SK-N-SH (cell line): Measurements from ENCODE around the gene SENP8. TPM values are rescaled to one million over a fixed set of nuclear protein-coding genes. Genes with fewer than 3 reads are reported as not detected.

Experiments used
- CTCF ChIA-PET: fragments of 300-600, 350-600 bp; formaldehyde crosslinking; extraction: SDS; loops from one replicate; lab custom pipeline; 2021; lab: Yijun Ruan, JAX
- POLR2A ChIA-PET: fragments of 350-600 bp; sonication (Branson Sonifier 250); formaldehyde crosslinking; extraction: SDS; loops from one replicate; lab custom pipeline; 2020; ENCODE audit warnings: antibody characterized with exemption, inconsistent platforms; lab: Yijun Ruan, JAX
- DNase-seq: peaks from one replicate; pipeline ENCODE4 v3.0.0; 2012
- H2AFZ ChIP-seq: fragments of 200-600 bp; sonication (generic); 2 replicates; pipeline ENCODE4 v1.8.1; 2016; ENCODE audit warnings: antibody characterized with exemption, mild to moderate bottlenecking, low read depth
- H3F3A ChIP-seq: fragments of 200-600 bp; sonication (generic); replicated peaks from 2 replicates; pipeline ENCODE3; 2016; ENCODE audit warnings: antibody characterized with exemption, mild to moderate bottlenecking; ENCODE audit not compliant: insufficient read depth
- H3K27ac ChIP-seq, 2 experiments: fragments of 200-500 bp in 1 of 2; fragments of 200-600 bp in 1 of 2; sonication (Bioruptor generic) in 1 of 2; sonication (generic), shearing (Covaris generic) in 1 of 2; 2 replicates each; pipeline versions ENCODE4 v1.5.1 to v1.6.1; 2014 to 2016; ENCODE audit warnings: low read depth in 2 of 2, inconsistent platforms in 1 of 2, low read length in 1 of 2, mild to moderate bottlenecking in 1 of 2, mixed read lengths in 1 of 2
- H3K27me3 ChIP-seq: fragments of 200-600 bp; sonication (generic), shearing (Covaris generic); 2 replicates; pipeline ENCODE4 v1.6.1; 2016; ENCODE audit warnings: mixed run types; ENCODE audit not compliant: insufficient read depth
- H3K36me3 ChIP-seq, 2 experiments: fragments of 200-500 bp in 1 of 2; fragments of 200-600 bp in 1 of 2; sonication (Bioruptor generic) in 1 of 2; sonication (generic) in 1 of 2; replicated peaks in 1 of 2; 2 replicates each; pipeline versions ENCODE3 to v1.5.1; 2014 to 2016; ENCODE audit warnings: low read length in 1 of 2, mild to moderate bottlenecking in 1 of 2; ENCODE audit not compliant: insufficient read depth in 2 of 2, control insufficient read depth in 1 of 2
- H3K4me1 ChIP-seq, 2 experiments: fragments of 200-500 bp in 1 of 2; fragments of 200-600 bp in 1 of 2; sonication (Bioruptor generic) in 1 of 2; sonication (generic), shearing (Covaris generic) in 1 of 2; 2 replicates each; pipeline versions ENCODE4 v1.5.1 to v1.6.1; 2014 to 2016; ENCODE audit warnings: low read depth in 1 of 2, low read length in 1 of 2, mixed run types in 1 of 2; ENCODE audit not compliant: insufficient read depth in 2 of 2, control insufficient read depth in 1 of 2
- H3K4me2 ChIP-seq: fragments of 200-600 bp; sonication (generic), shearing (Covaris generic); 2 replicates; pipeline ENCODE4 v1.6.1; 2017; ENCODE audit warnings: mixed run types
- H3K4me3 ChIP-seq, 2 experiments: fragments of 200-500 bp in 1 of 2; fragments of 200-600 bp in 1 of 2; sonication (Bioruptor generic) in 1 of 2; sonication (generic), shearing (Covaris generic) in 1 of 2; 2 replicates each; pipeline versions ENCODE4 v1.5.1 to v1.8.1; 2014 to 2016; ENCODE audit warnings: low read depth in 2 of 2, inconsistent platforms in 1 of 2, low read length in 1 of 2, mild to moderate bottlenecking in 1 of 2, mixed read lengths in 1 of 2, moderate library complexity in 1 of 2
- H3K79me2 ChIP-seq: fragments of 200-600 bp; sonication (generic); 2 replicates; pipeline ENCODE4 v1.8.1; 2017; ENCODE audit warnings: mild to moderate bottlenecking; ENCODE audit not compliant: insufficient read depth
- H3K9ac ChIP-seq: fragments of 200-600 bp; sonication (generic); 2 replicates; pipeline ENCODE4 v1.6.1; 2017; ENCODE audit warnings: mixed run types
- H3K9me2 ChIP-seq: fragments of 200-600 bp; sonication (generic); 2 replicates; pipeline ENCODE4 v1.6.1; 2017; ENCODE audit warnings: mixed run types
- H3K9me3 ChIP-seq: fragments of 200-600 bp; sonication (generic); 2 replicates; pipeline ENCODE4 v1.6.1; 2017; ENCODE audit warnings: mixed run types, mild to moderate bottlenecking, moderate library complexity
- H4K20me1 ChIP-seq: fragments of 200-600 bp; sonication (generic); 2 replicates; pipeline ENCODE4 v1.6.1; 2017; ENCODE audit warnings: mild to moderate bottlenecking, mixed run types; ENCODE audit not compliant: insufficient read depth
- IRF3 ChIP-seq: fragments of 150-350 bp; IDR thresholded peaks from 2 replicates; pipeline ENCODE4 v1.6.1; 2016; ENCODE audit warnings: mild to moderate bottlenecking, low read depth, low read length
- JUND ChIP-seq: IDR thresholded peaks from 2 replicates; pipeline ENCODE4 v1.4.0; 2012
- NFIC ChIP-seq: IDR thresholded peaks from 2 replicates; pipeline ENCODE4 v1.4.0; 2012; ENCODE audit warnings: borderline replicate concordance
- NRF1 ChIP-seq: IDR thresholded peaks from 2 replicates; pipeline ENCODE4 v1.6.1; 2012; ENCODE audit warnings: low read depth, mild to moderate bottlenecking, low read length
- PBX3 ChIP-seq: IDR thresholded peaks from 2 replicates; pipeline ENCODE4; 2012
- POLR2AphosphoS5 ChIP-seq: IDR thresholded peaks from 2 replicates; pipeline ENCODE4 v1.6.1; 2012; ENCODE audit warnings: low read depth, low read length
- REST ChIP-seq: IDR thresholded peaks from 2 replicates; pipeline ENCODE4 v1.6.1; 2012; ENCODE audit warnings: mild to moderate bottlenecking, low read depth, low read length, moderate library complexity
- SIN3A ChIP-seq: IDR thresholded peaks from 2 replicates; pipeline ENCODE4 v1.6.1; 2012; ENCODE audit warnings: low read depth, mild to moderate bottlenecking, low read length, moderate library complexity, borderline replicate concordance
- TAF1 ChIP-seq: IDR thresholded peaks from 2 replicates; pipeline ENCODE4 v1.6.1; 2012; ENCODE audit warnings: low read depth, mild to moderate bottlenecking, low read length, moderate library complexity, borderline replicate concordance
- TCF12 ChIP-seq: IDR thresholded peaks from 2 replicates; pipeline ENCODE4 v1.4.0; 2012
- YY1 ChIP-seq: IDR thresholded peaks from 2 replicates; pipeline ENCODE4 v1.4.0; 2012; ENCODE audit warnings: low read depth, mild to moderate bottlenecking
- WGBS: methylation state at CpG from one replicate; pipeline ENCODE4 v1.1.6; 2017; ENCODE audit warnings: low lambda C conversion rate; 5-methylcytosine and 5-hydroxymethylcytosine counted together
- polyA plus RNA-seq, 3 experiments: library from polyadenylated mRNA; depleted of rRNA; stranded (reverse); fragments of >200 nt; gene quantifications; 2 replicates each; pipeline ENCODE4 v1.2.3, GENCODE V29; 2012
- TF ChIP-seq, protein P1 (sequence below): fragments of 200-600 bp; sonication (generic); IDR thresholded peaks from 2 replicates; pipeline ENCODE4 v1.6.1; 2017; ENCODE audit warnings: antibody characterized with exemption, mild to moderate bottlenecking, moderate library complexity
- TF ChIP-seq, protein P2 (sequence below): fragments of 150-350 bp; IDR thresholded peaks from 2 replicates; pipeline ENCODE4 v1.6.1; 2017; ENCODE audit warnings: antibody characterized with exemption, low read length, low read depth, borderline replicate concordance

SENP8 gene
- polyA plus RNA-seq, 1 of the 3 experiments (the other 2 are of a cell fraction), result 1.4 TPM

- no peak for TF ChIP-seq PBX3
- TF ChIP-seq POLR2AphosphoS5, result no peak
- TF ChIP-seq, all 33 proteins: peak for 0
Measured at GRCh38 chr15:72161361-72162132, 43.3 kb downstream of the SENP8 start (continued).

DNA sequence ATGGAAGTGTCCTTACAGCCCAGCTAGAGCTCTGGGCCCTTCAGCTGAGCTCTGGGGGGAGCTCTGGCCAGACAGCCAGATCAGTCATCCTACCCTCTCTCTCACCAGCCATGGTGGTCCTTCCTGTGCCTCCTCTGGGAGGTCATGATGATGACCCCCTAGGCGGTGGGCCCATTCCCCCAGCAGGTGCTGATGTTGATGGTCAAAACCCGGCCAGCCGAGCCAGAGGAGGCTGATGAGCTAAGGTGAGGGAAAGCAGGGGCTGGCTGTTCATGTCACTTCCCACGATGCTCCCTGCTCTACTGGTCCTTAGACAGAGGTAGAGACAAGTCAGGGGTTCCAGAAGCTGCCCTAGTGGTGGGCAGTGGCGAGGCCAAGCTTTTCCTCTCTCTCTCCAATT, 44.4 kb downstream of the SENP8 start:
- CTCF ChIA-PET, result interaction anchor here (1.1 to 2.2 kb wide), 7 partner anchors 9 to 587 kb away, joined by 3 to 13 read pairs (median 4); no protein-coding TSS in a partner anchor
- H3K79me2 ChIP-seq, result no peaks in the 10 kb centered on the region
- H2AFZ ChIP-seq, result no peak overlapping the region
- H3K4me2 ChIP-seq, result no peak overlapping the region
- no peak for DNase-seq
- no peaks in the 10 kb centered on the region for H3K9me2 ChIP-seq
- H3K36me3 ChIP-seq, result no peaks in the 10 kb centered on the region
- no peaks in the 10 kb centered on the region for H4K20me1 ChIP-seq
- POLR2A ChIA-PET, result no interaction called here
- no peak overlapping the region for H3K27ac ChIP-seq
- no peaks in the 10 kb centered on the region for H3K4me1 ChIP-seq
- H3K9ac ChIP-seq, result no peak overlapping the region
- no peaks in the 10 kb centered on the region for H3K27me3 ChIP-seq
- 74% methylated on average over 5 of the region's 5 CpGs for WGBS
- H3K9me3 ChIP-seq, result no peaks in the 10 kb centered on the region
- H3F3A ChIP-seq, result no peaks in the 10 kb centered on the region
- no peak overlapping the region for H3K4me3 ChIP-seq
- no peak for TF ChIP-seq TAF1
- no peak for TF ChIP-seq TCF12
- TF ChIP-seq, protein P1, sequence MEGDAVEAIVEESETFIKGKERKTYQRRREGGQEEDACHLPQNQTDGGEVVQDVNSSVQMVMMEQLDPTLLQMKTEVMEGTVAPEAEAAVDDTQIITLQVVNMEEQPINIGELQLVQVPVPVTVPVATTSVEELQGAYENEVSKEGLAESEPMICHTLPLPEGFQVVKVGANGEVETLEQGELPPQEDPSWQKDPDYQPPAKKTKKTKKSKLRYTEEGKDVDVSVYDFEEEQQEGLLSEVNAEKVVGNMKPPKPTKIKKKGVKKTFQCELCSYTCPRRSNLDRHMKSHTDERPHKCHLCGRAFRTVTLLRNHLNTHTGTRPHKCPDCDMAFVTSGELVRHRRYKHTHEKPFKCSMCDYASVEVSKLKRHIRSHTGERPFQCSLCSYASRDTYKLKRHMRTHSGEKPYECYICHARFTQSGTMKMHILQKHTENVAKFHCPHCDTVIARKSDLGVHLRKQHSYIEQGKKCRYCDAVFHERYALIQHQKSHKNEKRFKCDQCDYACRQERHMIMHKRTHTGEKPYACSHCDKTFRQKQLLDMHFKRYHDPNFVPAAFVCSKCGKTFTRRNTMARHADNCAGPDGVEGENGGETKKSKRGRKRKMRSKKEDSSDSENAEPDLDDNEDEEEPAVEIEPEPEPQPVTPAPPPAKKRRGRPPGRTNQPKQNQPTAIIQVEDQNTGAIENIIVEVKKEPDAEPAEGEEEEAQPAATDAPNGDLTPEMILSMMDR, result no peak
- no peak for TF ChIP-seq SIN3A
- TF ChIP-seq POLR2AphosphoS5, result no peak
- TF ChIP-seq JUND, result no peak
- TF ChIP-seq REST, result no peak
- TF ChIP-seq NRF1, result no peak
- no peak for TF ChIP-seq NFIC
- TF ChIP-seq, protein P2, sequence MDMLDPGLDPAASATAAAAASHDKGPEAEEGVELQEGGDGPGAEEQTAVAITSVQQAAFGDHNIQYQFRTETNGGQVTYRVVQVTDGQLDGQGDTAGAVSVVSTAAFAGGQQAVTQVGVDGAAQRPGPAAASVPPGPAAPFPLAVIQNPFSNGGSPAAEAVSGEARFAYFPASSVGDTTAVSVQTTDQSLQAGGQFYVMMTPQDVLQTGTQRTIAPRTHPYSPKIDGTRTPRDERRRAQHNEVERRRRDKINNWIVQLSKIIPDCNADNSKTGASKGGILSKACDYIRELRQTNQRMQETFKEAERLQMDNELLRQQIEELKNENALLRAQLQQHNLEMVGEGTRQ, result no peak
- no peak for TF ChIP-seq YY1
- no peak for TF ChIP-seq IRF3
